Measurements from ENCODE around the gene PHC2.

Gene PHC2

DNA sequence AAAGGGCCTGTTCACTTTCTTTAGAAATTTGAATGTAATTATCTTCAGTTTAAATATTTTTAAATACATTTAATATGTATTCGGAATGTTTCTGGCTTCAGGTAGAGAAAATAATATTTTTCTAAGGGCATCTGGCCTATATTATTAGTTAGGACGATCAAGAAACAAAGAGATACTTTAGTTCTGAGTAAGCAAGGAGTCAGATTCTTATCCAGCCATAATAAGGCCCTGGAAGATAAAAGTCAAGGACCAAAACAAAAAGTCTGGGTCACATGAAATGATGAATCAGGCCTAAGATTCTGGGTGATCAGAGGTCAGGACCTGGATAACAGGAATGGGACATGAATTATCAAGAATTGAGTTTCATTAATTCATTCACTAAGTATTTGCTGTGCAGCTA is 6.3 kb downstream of the PHC2 start:
- Histone ChIP-seq H2AFZ (ENCODE audit: low read depth, low read length) (no peak overlapping the region), H3K4me3 (ENCODE audit: low read length) (no peak overlapping the region)

DNA sequence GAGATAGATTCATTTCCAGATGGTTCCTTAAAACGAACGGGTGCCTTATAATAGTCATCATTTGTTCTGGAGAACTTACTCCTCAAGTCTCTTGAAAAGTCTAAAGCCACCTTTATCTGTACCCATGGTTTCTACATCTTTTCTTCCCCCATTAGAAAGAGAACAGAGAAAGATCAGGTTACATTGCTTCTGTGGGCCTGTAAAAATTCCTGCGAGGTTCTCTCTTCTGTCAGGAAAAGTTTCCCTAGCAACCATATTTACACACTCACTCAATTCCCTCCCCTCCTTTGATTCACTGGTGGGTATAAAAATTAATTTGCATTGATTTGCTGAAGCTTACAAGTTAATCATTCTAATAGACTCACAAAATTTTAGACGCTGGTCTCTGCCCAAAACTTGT is 6.7 kb downstream of the PHC2 start:
- H3K9me3 ChIP-seq (ENCODE audit: low read length) = peaks cover 4% of the 10 kb centered on the region
- H2AFZ ChIP-seq (ENCODE audit: low read depth, low read length) = no peak overlapping the region
- H3K4me1 ChIP-seq (ENCODE audit: insufficient read depth, low read length) = peaks cover 25% of the 10 kb centered on the region
- no peaks in the 10 kb centered on the region for H3K27me3 ChIP-seq (ENCODE audit: insufficient read depth, low read length)
- H3K36me3 ChIP-seq (ENCODE audit: insufficient read depth, low read length) = no peaks in the 10 kb centered on the region
- no peak overlapping the region for H3K4me3 ChIP-seq (ENCODE audit: low read length)

More for the DNA sequence above, 6.3 kb downstream of the PHC2 start:
- Histone ChIP-seq H3K4me1 (ENCODE audit: insufficient read depth, low read length) (peaks cover 29% of the 10 kb centered on the region), H3K36me3 (ENCODE audit: insufficient read depth, low read length) (no peaks in the 10 kb centered on the region), H3K9me3 (ENCODE audit: low read length) (peaks cover 2% of the 10 kb centered on the region), H3K27me3 (ENCODE audit: insufficient read depth, low read length) (no peaks in the 10 kb centered on the region)

DNA sequence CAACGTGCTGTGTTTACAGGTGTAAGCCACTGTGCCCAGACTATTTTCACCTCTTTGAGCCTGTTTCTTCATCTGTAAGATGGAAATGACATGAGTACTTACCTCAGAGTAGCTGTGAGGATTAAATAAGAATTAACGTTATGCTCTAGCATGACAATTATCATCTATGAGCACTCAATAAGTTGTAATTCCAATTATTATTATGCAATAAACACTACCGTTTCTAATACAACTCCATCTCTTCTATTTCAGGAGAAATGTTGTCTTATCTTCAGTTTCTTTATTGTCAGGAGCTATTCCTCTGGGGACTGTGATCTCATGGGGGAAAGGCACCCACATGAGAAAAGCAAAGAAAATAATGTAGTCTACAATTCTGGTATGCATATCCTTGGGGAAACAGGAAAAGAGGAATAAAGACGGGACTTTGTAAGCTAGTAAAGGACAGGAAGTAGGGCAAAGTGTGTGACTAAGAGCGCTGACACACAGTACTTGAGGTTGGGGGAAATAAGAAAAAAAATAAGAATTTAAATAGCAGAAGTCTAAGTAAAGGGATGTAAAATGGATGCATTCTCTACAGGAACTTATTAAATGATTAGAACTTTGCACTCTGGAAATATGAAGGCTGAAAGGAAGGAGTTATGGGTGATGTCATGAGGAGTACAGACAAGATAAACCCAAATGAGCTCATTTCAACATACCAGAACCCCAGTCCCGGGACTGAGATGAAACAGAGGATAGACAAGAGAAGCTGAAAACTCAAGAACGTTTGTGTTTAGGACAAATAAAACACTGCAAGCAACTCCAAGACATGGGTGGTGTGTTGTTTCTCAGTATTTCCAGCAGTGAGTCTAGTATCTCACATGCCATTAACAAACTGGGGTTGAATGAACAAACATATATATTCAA is 9.8 kb downstream of the PHC2 start:
- Histone ChIP-seq H3K9me3 (ENCODE audit: low read length) (peaks cover 9% of the 10 kb centered on the region), H3K4me3 (ENCODE audit: low read length) (no peak overlapping the region)

DNA sequence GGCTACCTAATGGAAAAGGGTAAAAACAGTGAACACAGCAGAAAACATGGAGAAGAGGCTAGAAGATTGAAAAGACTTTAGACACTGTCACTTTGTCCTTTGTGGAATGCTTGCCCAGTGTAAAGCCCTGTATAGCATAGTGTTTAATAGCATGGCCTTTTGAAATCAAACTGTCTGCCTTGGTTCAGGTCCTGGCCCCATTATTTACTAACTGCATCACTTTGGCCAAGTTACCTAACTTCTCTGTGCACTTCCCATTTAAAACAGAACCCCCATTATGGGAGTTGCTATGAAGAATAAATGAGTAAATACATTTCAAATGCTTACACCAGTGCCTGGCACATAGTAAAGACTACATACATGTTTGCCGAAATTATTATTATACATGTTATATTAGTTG is 12.1 kb downstream of the PHC2 start:
- Histone ChIP-seq H3K27me3 (ENCODE audit: insufficient read depth, low read length) (no peaks in the 10 kb centered on the region), H3K4me3 (ENCODE audit: low read length) (no peak overlapping the region), H3K36me3 (ENCODE audit: insufficient read depth, low read length) (no peaks in the 10 kb centered on the region), H3K4me1 (ENCODE audit: insufficient read depth, low read length) (peaks cover 6% of the 10 kb centered on the region), H2AFZ (ENCODE audit: low read depth, low read length) (no peak overlapping the region), H3K9me3 (ENCODE audit: low read length) (peaks cover 13% of the 10 kb centered on the region)

More for the DNA sequence above, 9.8 kb downstream of the PHC2 start:
- Histone ChIP-seq H3K36me3 (ENCODE audit: insufficient read depth, low read length) (no peaks in the 10 kb centered on the region), H3K27me3 (ENCODE audit: insufficient read depth, low read length) (no peaks in the 10 kb centered on the region), H2AFZ (ENCODE audit: low read depth, low read length) (no peak overlapping the region), H3K4me1 (ENCODE audit: insufficient read depth, low read length) (peaks cover 15% of the 10 kb centered on the region)

DNA sequence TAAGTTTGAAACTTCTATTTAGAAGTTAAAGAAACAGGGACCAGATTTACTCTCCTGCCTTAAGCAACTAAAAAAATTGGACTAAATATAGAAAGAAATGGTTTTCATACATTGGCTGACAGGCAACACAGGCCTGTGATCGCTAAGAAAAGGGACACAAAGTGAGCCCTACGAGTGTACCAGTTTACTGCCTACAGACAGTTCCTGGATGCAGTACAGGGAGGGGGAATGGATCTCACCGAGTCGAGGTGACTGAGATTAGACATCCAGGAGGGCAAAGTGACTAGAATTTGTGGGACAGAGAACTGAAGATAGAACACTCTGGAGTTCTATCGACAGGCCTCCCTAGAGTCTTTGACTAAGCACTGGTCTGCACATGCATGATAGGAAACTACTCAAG is 16.0 kb downstream of the PHC2 start:
- Histone ChIP-seq H3K9me3 (ENCODE audit: low read length) (peaks cover 11% of the 10 kb centered on the region), H3K36me3 (ENCODE audit: insufficient read depth, low read length) (no peaks in the 10 kb centered on the region), H3K4me1 (ENCODE audit: insufficient read depth, low read length) (peaks cover 13% of the 10 kb centered on the region), H3K27me3 (ENCODE audit: insufficient read depth, low read length) (no peaks in the 10 kb centered on the region), H3K4me3 (ENCODE audit: low read length) (no peak overlapping the region), H2AFZ (ENCODE audit: low read depth, low read length) (no peak overlapping the region)

DNA sequence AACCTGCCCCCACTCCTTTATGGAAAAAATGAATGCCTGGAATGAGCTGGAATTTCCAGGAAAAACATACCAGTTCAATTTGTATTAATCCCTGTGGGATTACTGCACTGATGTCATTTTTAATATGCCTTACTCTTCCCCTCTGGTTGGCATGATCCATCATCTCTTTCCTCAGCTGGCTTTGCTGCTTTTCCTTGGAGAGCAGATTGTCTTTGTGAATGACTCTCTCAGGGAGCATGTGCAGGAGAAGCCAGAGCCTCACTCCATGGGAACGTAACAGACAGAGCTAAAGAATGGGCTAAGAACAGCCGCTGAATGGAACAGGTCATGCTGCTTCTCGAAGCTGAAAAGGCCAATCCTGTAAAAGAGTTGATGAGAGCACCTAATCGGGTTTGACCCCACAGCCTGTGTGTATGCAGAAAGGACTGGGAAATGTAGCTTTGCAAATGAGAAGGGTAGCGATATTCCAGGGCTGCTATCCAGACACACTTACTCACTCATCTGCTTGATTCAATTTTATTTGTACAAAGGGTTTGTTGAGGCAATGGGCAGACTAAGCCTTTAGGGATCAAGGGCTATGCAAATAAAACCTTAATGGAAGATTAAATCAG is 20.7 kb downstream of the PHC2 start:
- no peak overlapping the region for H3K4me3 ChIP-seq (ENCODE audit: low read length)

DNA sequence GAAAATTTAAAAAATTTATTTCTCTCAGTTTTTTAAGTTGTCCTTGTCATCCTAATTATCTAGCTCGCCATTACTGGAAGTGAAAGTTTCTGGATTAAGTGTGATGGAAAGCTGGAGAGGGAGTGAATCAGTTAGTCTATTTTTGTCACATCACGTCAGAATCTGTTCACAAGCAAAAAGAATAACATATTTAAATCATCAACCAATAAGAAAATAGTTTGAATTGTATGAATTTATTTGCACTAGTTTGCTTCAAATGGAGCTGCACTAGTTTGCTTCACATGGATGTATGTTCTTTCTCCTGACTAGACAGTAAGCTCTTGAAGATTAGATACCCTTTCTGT is 22.8 kb downstream of the PHC2 start:
- no peak overlapping the region for H3K4me3 ChIP-seq (ENCODE audit: low read length)

More for the DNA sequence above, 20.7 kb downstream of the PHC2 start:
- Histone ChIP-seq H2AFZ (ENCODE audit: low read depth, low read length) (no peak overlapping the region), H3K36me3 (ENCODE audit: insufficient read depth, low read length) (no peaks in the 10 kb centered on the region), H3K27me3 (ENCODE audit: insufficient read depth, low read length) (no peaks in the 10 kb centered on the region), H3K4me1 (ENCODE audit: insufficient read depth, low read length) (peaks cover 18% of the 10 kb centered on the region), H3K9me3 (ENCODE audit: low read length) (peaks cover 6% of the 10 kb centered on the region)

DNA sequence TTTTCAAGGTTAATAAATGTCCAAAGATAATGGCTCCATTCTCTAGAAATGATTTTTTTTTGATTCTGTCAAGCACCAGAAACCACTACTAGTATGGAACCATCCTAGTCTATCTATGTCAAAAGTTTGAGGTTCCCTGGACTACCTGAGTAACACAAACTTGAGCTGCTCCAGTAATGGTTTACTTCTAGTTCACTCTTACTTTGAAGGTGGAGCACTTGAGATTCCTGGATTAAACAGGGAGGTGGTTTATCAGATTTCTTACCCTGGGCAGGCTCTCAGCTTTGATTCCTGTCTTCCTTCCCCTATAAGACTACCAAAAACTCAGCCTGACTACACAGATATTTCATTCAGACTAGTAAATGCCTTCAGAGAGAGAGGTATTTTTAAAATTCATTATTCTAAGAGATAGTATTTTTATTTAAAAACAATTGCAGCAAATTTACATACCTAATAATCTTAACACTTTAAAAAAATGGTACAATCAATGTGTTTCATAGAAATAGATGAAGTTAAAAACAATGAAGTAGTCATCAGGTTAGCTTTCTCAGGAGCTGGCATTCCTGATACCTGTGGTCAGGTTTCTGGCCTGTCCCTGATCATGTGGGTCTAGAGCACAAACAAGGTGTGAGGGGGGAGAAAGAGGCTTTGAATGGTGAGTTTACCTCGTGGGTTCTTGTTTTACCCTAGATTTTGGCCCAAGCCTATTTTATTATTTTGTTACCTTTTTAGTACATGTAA is 23.4 kb downstream of the PHC2 start:
- peaks cover 3% of the 10 kb centered on the region for H3K9me3 ChIP-seq (ENCODE audit: low read length)
- no peaks in the 10 kb centered on the region for H3K36me3 ChIP-seq (ENCODE audit: insufficient read depth, low read length)
- no peaks in the 10 kb centered on the region for H3K27me3 ChIP-seq (ENCODE audit: insufficient read depth, low read length)
- no peak overlapping the region for H2AFZ ChIP-seq (ENCODE audit: low read depth, low read length)
- H3K4me1 ChIP-seq (ENCODE audit: insufficient read depth, low read length) = peaks cover 18% of the 10 kb centered on the region
- H3K4me3 ChIP-seq (ENCODE audit: low read length) = no peak overlapping the region

More for the DNA sequence above, 22.8 kb downstream of the PHC2 start:
- H3K4me1 ChIP-seq (ENCODE audit: insufficient read depth, low read length) = peaks cover 18% of the 10 kb centered on the region
- H2AFZ ChIP-seq (ENCODE audit: low read depth, low read length) = no peak overlapping the region
- H3K36me3 ChIP-seq (ENCODE audit: insufficient read depth, low read length) = no peaks in the 10 kb centered on the region
- no peaks in the 10 kb centered on the region for H3K27me3 ChIP-seq (ENCODE audit: insufficient read depth, low read length)
- peaks cover 3% of the 10 kb centered on the region for H3K9me3 ChIP-seq (ENCODE audit: low read length)

DNA sequence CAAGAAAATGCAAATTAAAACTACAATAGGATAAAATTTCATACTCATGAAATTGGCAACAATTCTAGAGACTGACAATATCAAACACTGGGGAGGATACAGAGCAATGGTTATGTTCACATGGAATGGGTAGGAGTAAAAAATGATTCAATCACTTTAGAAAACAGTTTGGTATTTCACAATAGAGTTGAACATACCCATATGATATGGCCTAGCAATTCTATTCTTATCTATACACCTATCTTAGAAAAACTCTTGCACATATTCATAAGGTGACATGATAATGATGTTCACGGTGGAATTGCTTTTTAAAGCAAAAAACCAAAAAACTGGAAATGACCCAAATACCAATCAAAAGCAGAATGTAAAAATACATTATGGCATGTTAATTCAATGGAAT is 28.7 kb downstream of the PHC2 start:
- peaks cover 3% of the 10 kb centered on the region for H3K9me3 ChIP-seq (ENCODE audit: low read length)
- no peak overlapping the region for H2AFZ ChIP-seq (ENCODE audit: low read depth, low read length)
- peaks cover 7% of the 10 kb centered on the region for H3K4me1 ChIP-seq (ENCODE audit: insufficient read depth, low read length)
- no peak overlapping the region for H3K4me3 ChIP-seq (ENCODE audit: low read length)
- no peaks in the 10 kb centered on the region for H3K27me3 ChIP-seq (ENCODE audit: insufficient read depth, low read length)
- no peaks in the 10 kb centered on the region for H3K36me3 ChIP-seq (ENCODE audit: insufficient read depth, low read length)

DNA sequence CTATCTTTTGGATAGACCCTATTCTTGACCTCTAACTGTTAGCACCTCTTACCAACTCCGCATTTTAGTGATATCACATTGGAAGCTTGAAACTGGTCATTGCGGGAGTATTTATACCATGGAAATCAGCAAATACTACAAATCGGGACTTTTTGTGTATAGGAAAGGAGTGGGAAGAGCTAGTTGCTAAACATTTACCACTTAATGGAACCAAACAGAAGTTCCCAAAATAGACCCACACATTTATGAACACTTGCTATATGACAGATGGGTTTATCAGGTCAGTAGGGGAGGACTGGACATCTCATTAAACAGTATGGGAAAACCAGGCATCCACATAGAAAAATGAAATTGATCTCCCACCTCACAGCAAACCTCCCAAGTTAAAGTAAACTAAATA is 29.4 kb downstream of the PHC2 start:
- Histone ChIP-seq H2AFZ (ENCODE audit: low read depth, low read length) (no peak overlapping the region), H3K27me3 (ENCODE audit: insufficient read depth, low read length) (no peaks in the 10 kb centered on the region), H3K36me3 (ENCODE audit: insufficient read depth, low read length) (no peaks in the 10 kb centered on the region), H3K9me3 (ENCODE audit: low read length) (peaks cover 3% of the 10 kb centered on the region), H3K4me1 (ENCODE audit: insufficient read depth, low read length) (peaks cover 7% of the 10 kb centered on the region), H3K4me3 (ENCODE audit: low read length) (no peak overlapping the region)

DNA sequence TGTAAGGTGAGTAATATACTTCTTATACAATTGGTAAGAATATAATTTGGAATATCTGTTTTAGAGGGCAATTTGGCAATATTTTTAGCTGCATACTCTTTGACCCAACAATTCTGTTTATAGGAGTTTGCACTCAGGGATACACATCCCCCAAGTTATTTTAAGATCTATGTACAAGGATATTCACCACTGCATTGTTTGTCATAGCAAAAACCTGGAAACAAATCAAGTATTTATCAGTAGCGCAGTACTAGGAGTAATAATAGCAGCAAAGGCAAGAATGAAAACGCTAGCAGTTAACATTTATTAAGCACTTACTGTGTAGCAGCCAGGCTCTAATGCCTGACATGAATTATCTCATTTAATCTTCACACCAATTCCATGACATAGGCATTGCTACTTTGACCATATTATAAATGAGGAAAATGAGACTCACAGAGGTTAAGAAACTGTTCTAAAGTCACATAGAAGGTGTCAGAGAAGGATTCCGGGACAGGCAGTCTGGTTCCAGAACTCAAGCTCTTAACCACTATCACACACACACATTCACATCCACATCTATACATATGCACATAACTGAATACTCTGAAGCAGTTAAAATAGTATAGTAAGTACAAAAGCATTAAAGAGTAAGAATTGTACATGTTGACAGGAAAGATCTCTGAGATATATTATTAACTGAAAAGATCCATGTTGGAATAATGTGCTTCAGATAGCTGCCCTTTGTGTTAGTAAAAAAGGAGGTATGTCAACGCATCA is 30.6 kb downstream of the PHC2 start:
- no peak overlapping the region for H2AFZ ChIP-seq (ENCODE audit: low read depth, low read length)
- H3K9me3 ChIP-seq (ENCODE audit: low read length) = no peaks in the 10 kb centered on the region
- H3K27me3 ChIP-seq (ENCODE audit: insufficient read depth, low read length) = no peaks in the 10 kb centered on the region
- peaks cover 7% of the 10 kb centered on the region for H3K4me1 ChIP-seq (ENCODE audit: insufficient read depth, low read length)
- no peaks in the 10 kb centered on the region for H3K36me3 ChIP-seq (ENCODE audit: insufficient read depth, low read length)
- H3K4me3 ChIP-seq (ENCODE audit: low read length) = no peak overlapping the region

DNA sequence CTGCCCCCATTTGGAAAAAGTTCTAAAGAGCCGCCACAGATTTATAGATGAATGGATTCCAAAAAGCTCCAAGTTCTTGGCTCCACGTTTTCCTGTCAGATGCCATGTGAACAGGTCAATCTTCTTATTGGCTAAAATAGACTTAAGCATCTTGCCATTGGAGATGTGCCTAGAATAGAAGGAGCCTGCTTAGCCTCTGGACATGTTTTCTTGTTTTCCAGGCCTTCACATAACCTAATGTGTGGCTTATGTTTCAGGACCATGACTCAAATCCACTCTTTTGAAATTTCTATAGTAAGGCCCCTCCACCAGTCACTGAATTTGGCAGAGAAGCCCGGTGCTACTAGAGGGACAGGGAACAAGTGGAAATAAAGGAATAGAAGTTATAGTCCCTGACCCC is 31.5 kb downstream of the PHC2 start:
- H3K9me3 ChIP-seq (ENCODE audit: low read length) = no peaks in the 10 kb centered on the region
- H2AFZ ChIP-seq (ENCODE audit: low read depth, low read length) = no peak overlapping the region
- H3K27me3 ChIP-seq (ENCODE audit: insufficient read depth, low read length) = no peaks in the 10 kb centered on the region

More for the DNA sequence above, 31.5 kb downstream of the PHC2 start:
- peaks cover 10% of the 10 kb centered on the region for H3K4me1 ChIP-seq (ENCODE audit: insufficient read depth, low read length)
- no peaks in the 10 kb centered on the region for H3K36me3 ChIP-seq (ENCODE audit: insufficient read depth, low read length)
- H3K4me3 ChIP-seq (ENCODE audit: low read length) = no peak overlapping the region

Measured in neuron (in vitro differentiated cells).